ENCODE measurements around the gene CMSS1.

The CMSS1 gene

DNA sequence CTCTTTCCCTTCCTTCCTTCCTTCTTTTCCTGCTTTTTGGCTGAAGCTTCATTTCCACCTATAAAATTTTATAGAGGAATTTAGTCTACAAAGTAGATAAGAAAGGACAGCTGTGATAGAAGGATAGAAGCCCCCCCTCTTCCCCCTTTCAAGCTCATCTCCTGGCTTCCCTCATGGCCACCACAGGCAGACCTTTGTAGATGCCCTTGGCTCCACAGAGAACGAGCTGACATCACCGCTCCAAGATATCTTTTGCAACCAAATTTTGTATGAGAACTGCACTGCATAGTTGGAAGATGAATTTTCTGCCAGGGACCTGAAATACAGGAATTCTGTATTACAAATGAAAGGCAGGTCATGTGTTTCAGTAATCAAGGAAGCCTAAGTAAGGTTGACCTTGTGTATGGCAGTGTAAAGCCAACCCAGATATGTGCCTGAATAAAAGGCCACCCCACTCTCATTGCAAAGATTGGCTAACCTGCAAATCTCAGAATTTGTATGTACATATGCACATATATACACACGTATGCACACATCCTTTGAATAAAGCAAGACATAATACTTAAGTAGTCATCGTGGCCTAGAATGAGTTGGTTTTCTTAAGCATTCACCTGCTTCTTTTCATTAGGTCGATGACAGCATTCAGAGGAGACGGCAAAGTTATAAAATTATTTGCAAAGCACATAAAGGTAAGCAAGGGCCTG is 353.7 kb downstream of the CMSS1 start:
- peaks cover 4% of the 10 kb centered on the region; the same call in 1 of the 2 replicates for H3K4me1 ChIP-seq
- no peak for DNase-seq
- TF ChIP-seq CTCF (IDR thresholded peaks at IDR 0.05; ENCODE audit: low read depth, low read length), result no peak

GRCh38 chr3:100173961-100174360 is 356.3 kb downstream of the CMSS1 start:
- H3K9me3 ChIP-seq, result no peaks in the 10 kb centered on the region
- no peak overlapping the region for H3K4me3 ChIP-seq (ENCODE audit: low read depth, low read length)
- H3K27me3 ChIP-seq, result no peaks in the 10 kb centered on the region
- H3K36me3 ChIP-seq, result peaks cover 15% of the 10 kb centered on the region
- no peak for DNase-seq
- no peak for TF ChIP-seq CTCF (IDR thresholded peaks at IDR 0.05; ENCODE audit: low read depth, low read length)
- H3K4me1 ChIP-seq, result peaks cover 2% of the 10 kb centered on the region; the same call in 1 of the 2 replicates

More for the DNA sequence above, 353.7 kb downstream of the CMSS1 start:
- H3K36me3 ChIP-seq, result peaks cover 6% of the 10 kb centered on the region
- no peak overlapping the region for H3K4me3 ChIP-seq (ENCODE audit: low read depth, low read length)
- no peaks in the 10 kb centered on the region for H3K9me3 ChIP-seq
- H3K27me3 ChIP-seq, result no peaks in the 10 kb centered on the region

GRCh38 chr3:100175637-100176280 is 358.1 kb downstream of the CMSS1 start:
- H3K4me3 ChIP-seq (ENCODE audit: low read depth, low read length), result no peak overlapping the region
- no peaks in the 10 kb centered on the region for H3K27me3 ChIP-seq
- peaks cover 3% of the 10 kb centered on the region; the same call in 1 of the 2 replicates for H3K9me3 ChIP-seq
- H3K4me1 ChIP-seq, result no peaks in the 10 kb centered on the region
- no peak for TF ChIP-seq CTCF (IDR thresholded peaks at IDR 0.05; ENCODE audit: low read depth, low read length)
- DNase-seq, result no peak
- peaks cover 21% of the 10 kb centered on the region for H3K36me3 ChIP-seq

DNA sequence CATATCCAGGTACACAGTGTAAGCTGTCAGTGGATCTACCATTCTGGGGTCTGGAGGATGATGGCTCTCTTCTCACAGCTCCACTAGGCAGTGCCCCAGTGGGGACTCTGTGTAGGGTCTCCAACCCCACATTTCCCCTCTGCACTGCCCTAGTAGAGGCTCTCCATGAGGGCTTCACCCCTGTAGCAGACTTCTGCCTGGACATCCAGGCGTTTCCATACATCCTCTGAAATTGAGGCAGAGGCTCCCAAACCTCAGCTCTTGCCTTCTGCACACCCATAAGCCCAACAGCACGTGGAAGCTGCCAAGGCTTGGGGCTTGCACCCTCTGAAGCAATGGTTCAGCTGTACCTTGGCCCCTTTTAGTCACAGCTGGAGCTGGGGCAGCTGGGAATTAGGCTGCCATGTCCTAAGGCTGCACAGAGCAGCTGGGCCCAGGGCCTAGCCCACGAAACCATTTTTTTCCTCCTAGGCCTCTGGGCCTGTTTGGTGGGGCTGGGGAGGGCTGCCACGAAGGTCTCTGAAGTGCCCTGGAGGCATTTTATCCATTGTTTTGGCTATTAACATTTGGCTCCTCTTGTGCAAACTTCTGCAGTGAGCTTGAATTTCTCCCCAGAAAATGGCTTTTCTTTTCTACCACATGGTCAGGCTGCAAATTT is 362.2 kb downstream of the CMSS1 start:
- H3K9me3 ChIP-seq, result peaks cover 3% of the 10 kb centered on the region; the same call in 1 of the 2 replicates
- no peak for DNase-seq
- no peaks in the 10 kb centered on the region for H3K27me3 ChIP-seq
- H3K4me1 ChIP-seq, result no peaks in the 10 kb centered on the region
- no peak for TF ChIP-seq CTCF (IDR thresholded peaks at IDR 0.05; ENCODE audit: low read depth, low read length)
- H3K4me3 ChIP-seq (ENCODE audit: low read depth, low read length), result no peak overlapping the region
- H3K36me3 ChIP-seq, result peaks cover 15% of the 10 kb centered on the region

DNA sequence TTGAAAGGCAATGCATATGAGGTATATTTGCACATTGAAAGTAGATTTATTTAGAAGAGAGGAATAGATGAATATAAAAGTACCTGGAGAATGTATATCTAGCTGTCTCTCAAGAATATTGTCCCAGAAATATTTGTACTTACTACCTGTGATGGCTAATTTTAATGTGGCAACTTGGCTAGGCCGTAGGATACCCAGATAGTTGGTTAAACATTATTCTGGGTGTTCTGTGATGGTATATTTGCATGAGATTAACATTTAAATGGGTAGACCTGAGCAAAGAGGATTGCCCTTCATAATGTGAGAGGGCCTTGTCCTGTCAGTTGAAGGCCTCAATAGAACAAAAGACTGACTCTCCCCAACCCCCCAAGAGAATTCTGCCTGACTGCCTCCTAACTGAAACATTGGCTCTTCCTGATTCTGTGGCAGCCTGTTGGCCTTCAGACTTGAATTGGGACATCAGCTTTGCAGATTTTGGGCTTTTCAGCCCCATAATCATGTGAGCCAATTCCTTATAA is 366.0 kb downstream of the CMSS1 start:
- peaks cover 3% of the 10 kb centered on the region; the same call in 1 of the 2 replicates for H3K9me3 ChIP-seq
- H3K27me3 ChIP-seq, result no peaks in the 10 kb centered on the region
- no peak overlapping the region for H3K4me3 ChIP-seq (ENCODE audit: low read depth, low read length)
- TF ChIP-seq CTCF (IDR thresholded peaks at IDR 0.05; ENCODE audit: low read depth, low read length), result no peak
- DNase-seq, result no peak
- H3K36me3 ChIP-seq, result peaks cover 9% of the 10 kb centered on the region
- no peaks in the 10 kb centered on the region; the same call in 1 of the 2 replicates for H3K4me1 ChIP-seq
